Rectal smooth muscle tissue (tissue), 1 donor: ENCODE measurements around the gene MRPS14.

Experiments used
- H3K27ac ChIP-seq: one replicate; pipeline ENCODE4 v1.7.0; 2013; ENCODE audit warnings: low read depth, low read length, inconsistent platforms
- H3K27me3 ChIP-seq: one replicate; pipeline ENCODE4 v1.7.0; 2013; ENCODE audit warnings: low read length; ENCODE audit not compliant: control insufficient read depth, insufficient read depth
- H3K36me3 ChIP-seq: one replicate; pipeline ENCODE4 v1.7.0; 2013; ENCODE audit warnings: low read length; ENCODE audit not compliant: control insufficient read depth, insufficient read depth
- H3K4me1 ChIP-seq: one replicate; pipeline ENCODE4 v1.7.0; 2013; ENCODE audit warnings: low read length; ENCODE audit not compliant: control insufficient read depth, insufficient read depth
- H3K4me3 ChIP-seq: one replicate; pipeline ENCODE4 v1.7.0; 2013; ENCODE audit warnings: low read length
- H3K9ac ChIP-seq: one replicate; pipeline ENCODE4 v1.7.0; 2013; ENCODE audit warnings: low read length

MRPS14 gene

DNA sequence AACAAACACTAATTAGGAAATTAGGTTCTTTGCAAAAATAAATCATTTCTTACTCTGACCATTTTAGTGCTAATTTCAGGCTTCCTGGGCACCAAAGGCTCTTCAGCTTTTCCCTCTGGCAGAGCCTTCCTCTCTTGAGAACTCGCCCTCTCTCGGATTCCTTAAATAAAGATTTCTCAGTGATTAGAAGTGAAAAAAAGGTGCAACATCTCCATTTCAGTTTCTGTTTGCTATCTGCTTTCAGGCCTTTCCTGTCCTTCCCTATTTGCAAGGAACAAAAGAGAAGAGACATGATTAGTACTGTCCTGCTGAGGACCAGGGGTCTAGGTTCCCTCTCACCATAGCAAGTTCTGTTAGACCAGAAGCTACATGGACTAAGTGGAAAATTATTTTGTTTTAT lies 51.3 kb downstream of the MRPS14 start:
- no peak overlapping the region for H3K27ac ChIP-seq
- H3K9ac ChIP-seq = no peak overlapping the region
- no peak overlapping the region for H3K4me3 ChIP-seq
- peaks cover 5% of the 10 kb centered on the region for H3K36me3 ChIP-seq
- no peaks in the 10 kb centered on the region for H3K27me3 ChIP-seq
- peaks cover 7% of the 10 kb centered on the region for H3K4me1 ChIP-seq

DNA sequence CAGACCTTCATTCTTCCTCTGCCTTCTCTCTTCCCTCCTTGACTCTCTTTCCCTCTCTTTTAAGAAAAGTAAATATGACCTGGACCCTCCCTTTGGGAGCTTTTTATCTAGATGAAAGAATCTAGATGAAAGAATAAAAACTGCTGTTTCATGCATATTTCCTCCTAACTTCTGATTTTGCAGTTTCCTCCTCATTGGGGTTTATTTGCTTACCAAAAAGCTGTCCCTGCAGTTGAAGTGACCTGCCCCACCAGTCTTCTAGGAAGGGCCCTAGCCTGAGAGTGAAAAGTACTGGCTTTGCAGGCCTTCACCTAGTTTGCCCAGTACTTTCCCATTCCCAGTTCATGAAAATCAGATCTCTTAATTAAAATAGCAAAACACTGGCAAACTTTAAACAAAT lies 51.8 kb downstream of the MRPS14 start:
- Histone ChIP-seq H3K36me3 (peaks cover 5% of the 10 kb centered on the region), H3K9ac (no peak overlapping the region), H3K27me3 (no peaks in the 10 kb centered on the region), H3K27ac (no peak overlapping the region), H3K4me1 (peaks cover 7% of the 10 kb centered on the region), H3K4me3 (no peak overlapping the region)

- Histone ChIP-seq H3K36me3 (peaks cover 2% of the 10 kb centered on the region), H3K4me1 (peaks cover 13% of the 10 kb centered on the region), H3K4me3 (no peak overlapping the region), H3K27ac (no peak overlapping the region), H3K27me3 (no peaks in the 10 kb centered on the region), H3K9ac (no peak overlapping the region)
Measured at GRCh38 chr1:174969977-174970376, 53.2 kb downstream of the MRPS14 start.

DNA sequence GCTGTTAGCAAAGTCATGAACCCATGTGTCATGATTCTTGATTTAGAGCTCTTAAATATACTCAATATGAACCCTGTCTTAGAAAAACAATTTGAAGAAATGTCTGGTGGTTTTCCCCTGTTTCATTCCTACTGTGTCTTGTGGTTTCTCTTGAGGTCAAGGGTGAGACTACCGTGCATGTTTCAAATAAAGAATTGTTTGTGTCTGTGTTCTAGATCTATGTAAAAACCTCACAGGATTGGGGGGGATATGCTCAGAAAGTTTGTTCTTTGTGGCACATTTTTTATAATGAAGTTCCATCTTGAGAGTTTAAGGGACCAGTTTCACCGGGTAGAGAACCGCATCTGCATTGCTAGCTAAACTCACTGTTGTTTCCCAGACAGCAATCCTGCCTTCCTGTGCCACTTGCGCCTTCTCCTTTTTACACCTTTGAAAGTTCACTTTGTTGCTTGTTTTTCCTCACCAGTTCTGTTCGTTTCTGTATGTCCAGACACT lies 54.4 kb downstream of the MRPS14 start:
- Histone ChIP-seq H3K27ac (no peak overlapping the region), H3K4me1 (peaks cover 10% of the 10 kb centered on the region)

GRCh38 chr1:174967845-174968705 lies 55.1 kb downstream of the MRPS14 start:
- no peak overlapping the region for H3K4me3 ChIP-seq

More for the DNA sequence above, 54.4 kb downstream of the MRPS14 start:
- Histone ChIP-seq H3K27me3 (no peaks in the 10 kb centered on the region), H3K9ac (no peak overlapping the region), H3K4me3 (no peak overlapping the region), H3K36me3 (no peaks in the 10 kb centered on the region)

GRCh38 chr1:174966008-174966572 lies 57.1 kb downstream of the MRPS14 start:
- H3K4me1 ChIP-seq = peaks cover 12% of the 10 kb centered on the region
- H3K36me3 ChIP-seq = no peaks in the 10 kb centered on the region
- no peaks in the 10 kb centered on the region for H3K27me3 ChIP-seq
- no peak overlapping the region for H3K9ac ChIP-seq
- peak overlapping the region; percentile 67 for H3K27ac ChIP-seq
- H3K4me3 ChIP-seq = no peak overlapping the region

More at GRCh38 chr1:174967845-174968705, 55.1 kb downstream of the MRPS14 start:
- Histone ChIP-seq H3K4me1 (peaks cover 12% of the 10 kb centered on the region), H3K36me3 (no peaks in the 10 kb centered on the region), H3K9ac (no peak overlapping the region), H3K27me3 (no peaks in the 10 kb centered on the region), H3K27ac (no peak overlapping the region)

DNA sequence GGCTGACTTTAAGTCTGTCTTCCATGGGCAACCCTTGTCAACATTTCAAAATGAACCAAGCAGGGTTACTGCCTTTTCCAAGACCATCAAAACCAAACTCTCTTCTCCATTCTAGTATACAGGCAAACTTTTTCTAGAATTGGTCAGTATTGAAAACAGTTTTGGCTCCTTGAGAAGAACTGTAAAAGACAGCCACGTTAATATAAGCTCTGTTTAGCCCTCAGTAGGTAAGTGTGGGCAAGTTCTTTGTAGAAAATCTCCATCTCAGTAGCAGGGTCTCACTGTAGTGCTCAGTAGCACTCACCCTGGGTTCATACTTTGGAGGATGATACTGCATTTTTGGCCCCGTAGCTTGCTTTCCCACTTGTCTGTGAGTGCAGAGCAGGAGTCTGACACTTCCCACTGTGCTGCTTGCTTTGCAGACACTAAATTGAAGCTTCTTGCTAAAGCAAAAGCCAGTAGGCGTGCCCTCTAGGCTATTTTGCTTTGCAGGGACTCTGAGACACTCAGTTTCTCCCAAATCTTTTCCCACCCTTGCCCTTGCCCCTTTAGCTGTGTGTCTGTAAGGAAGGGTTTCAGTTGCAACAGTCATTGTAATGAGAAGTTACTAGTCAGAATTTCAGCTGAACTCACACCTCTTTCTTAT lies 57.7 kb downstream of the MRPS14 start:
- H3K27ac ChIP-seq = peak overlapping the region; percentile 67
- H3K4me1 ChIP-seq = peaks cover 12% of the 10 kb centered on the region
- peak overlapping the region; percentile 31 for H3K4me3 ChIP-seq
- H3K27me3 ChIP-seq = no peaks in the 10 kb centered on the region
- H3K36me3 ChIP-seq = no peaks in the 10 kb centered on the region
- H3K9ac ChIP-seq = no peak overlapping the region

- H3K9ac ChIP-seq = no peak overlapping the region
Measured at GRCh38 chr1:174964972-174965361, 58.3 kb downstream of the MRPS14 start.

DNA sequence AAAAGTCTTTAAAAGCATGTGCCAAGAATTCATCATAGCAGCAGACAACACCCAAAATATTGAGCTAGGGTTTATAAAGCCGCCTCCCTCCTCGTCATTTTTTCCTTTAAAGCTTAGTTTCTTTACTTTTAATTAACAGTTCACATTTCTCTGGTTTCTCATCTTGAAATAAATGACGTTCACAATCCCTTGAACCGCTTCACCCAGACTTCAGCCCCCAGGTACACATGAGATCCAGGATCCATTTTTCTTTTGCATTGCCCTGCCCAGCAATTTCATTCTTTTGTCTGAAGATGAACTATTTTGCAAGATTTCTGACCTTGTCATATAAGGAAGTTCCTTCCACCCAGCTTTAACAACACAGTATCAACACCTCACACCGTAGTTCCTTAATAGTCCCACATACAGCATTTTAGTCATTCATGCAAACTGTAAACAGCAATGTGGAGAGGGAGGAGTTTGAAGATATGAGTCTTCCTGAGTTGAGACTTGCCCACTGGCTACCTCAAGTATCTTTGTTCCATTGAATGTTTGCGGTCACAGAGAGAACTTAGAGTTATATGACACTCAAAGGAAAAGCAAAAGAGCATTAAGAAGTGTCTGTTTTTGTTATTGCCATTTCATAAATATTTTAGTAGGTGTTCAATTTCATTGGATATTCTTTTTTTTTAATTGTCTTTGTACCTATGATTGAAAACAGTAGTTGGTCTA lies 58.8 kb downstream of the MRPS14 start:
- Histone ChIP-seq H3K4me3 (no peak overlapping the region), H3K36me3 (no peaks in the 10 kb centered on the region), H3K27ac (peak overlapping the region; percentile 67), H3K9ac (no peak overlapping the region), H3K27me3 (no peaks in the 10 kb centered on the region), H3K4me1 (peaks cover 12% of the 10 kb centered on the region)

More at GRCh38 chr1:174964972-174965361, 58.3 kb downstream of the MRPS14 start:
- Histone ChIP-seq H3K4me3 (peak overlapping the region; percentile 31), H3K27ac (peak overlapping the region; percentile 67), H3K4me1 (peaks cover 12% of the 10 kb centered on the region), H3K36me3 (no peaks in the 10 kb centered on the region), H3K27me3 (no peaks in the 10 kb centered on the region)

DNA sequence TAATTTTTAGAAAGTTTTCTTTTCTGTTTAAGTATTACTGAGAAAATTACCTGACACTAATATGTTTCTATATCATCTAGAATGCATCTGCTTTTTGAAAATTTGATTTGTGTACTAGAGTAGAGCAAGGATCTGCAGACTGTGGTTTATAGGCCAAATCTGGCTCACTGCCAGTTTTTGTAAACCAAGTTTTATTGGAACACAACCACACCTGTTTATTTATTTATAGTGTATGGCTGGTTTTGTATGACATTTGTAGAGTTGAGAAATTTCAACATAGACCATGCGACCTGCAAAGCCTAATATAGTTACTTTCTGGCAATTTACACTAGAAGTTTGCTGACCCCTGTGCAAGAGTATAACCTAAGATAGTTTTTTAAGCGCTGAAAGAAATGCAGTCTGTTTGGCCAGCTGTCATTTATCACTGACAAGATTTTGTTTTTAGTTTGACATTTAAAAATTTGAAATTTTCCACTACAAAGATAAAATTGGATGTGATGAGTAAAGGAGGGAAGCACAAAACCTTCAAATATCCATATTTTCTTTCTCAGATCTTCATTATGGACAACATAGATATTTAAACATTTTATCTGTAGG lies 59.6 kb downstream of the MRPS14 start:
- H3K27me3 ChIP-seq = no peaks in the 10 kb centered on the region
- no peak overlapping the region for H3K4me3 ChIP-seq
- H3K4me1 ChIP-seq = peaks cover 12% of the 10 kb centered on the region
- no peak overlapping the region for H3K9ac ChIP-seq
- peak overlapping the region; percentile 1 for H3K27ac ChIP-seq
- no peaks in the 10 kb centered on the region for H3K36me3 ChIP-seq
